ENCODE data around the gene GEMIN2.

DNA sequence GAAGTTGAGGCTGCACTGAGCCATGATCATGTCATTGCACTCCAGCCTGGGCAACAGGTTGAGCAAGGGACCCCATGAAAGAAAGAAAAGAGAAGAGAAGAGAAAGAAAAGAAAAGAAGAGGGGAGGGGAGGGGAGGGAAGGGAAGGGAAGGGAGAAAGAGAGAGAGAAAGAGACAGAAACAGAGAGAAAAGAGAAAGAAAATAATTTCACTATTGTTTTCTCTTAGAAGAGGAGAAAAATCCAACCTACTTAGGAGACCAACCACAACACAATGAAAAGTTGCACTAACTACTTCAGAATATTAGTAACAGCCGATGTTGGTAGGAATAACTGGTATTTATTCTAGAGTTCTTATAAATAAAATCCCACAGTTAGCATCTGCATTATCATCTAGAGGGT lies 46.4 kb downstream of the GEMIN2 start:
- no peak for TF ChIP-seq CTCF (IDR thresholded peaks at IDR 0.05)
- no peak for TF ChIP-seq POLR2A (IDR thresholded peaks at IDR 0.05; ENCODE audit: low read length)
- no peak for TF ChIP-seq RARB (CRISPR knock-in tag; IDR thresholded peaks at IDR 0.05)
- TF ChIP-seq CBX2 (IDR thresholded peaks at IDR 0.05; ENCODE audit: borderline replicate concordance, low read depth) = no peak
- TF ChIP-seq MAZ (IDR thresholded peaks at IDR 0.05; ENCODE audit: borderline replicate concordance, low read depth, low read length) = no peak
- TF ChIP-seq, protein P1, sequence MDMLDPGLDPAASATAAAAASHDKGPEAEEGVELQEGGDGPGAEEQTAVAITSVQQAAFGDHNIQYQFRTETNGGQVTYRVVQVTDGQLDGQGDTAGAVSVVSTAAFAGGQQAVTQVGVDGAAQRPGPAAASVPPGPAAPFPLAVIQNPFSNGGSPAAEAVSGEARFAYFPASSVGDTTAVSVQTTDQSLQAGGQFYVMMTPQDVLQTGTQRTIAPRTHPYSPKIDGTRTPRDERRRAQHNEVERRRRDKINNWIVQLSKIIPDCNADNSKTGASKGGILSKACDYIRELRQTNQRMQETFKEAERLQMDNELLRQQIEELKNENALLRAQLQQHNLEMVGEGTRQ (IDR thresholded peaks at IDR 0.05) = no peak
- no peak for TF ChIP-seq CHD2 (IDR thresholded peaks at IDR 0.05; ENCODE audit: low read length, partially characterized antibody)
- TF ChIP-seq RNF2 (IDR thresholded peaks at IDR 0.05; ENCODE audit: borderline replicate concordance, low read depth) = no peak
- no peak for TF ChIP-seq CBX8 (IDR thresholded peaks at IDR 0.05)
- TF ChIP-seq RAD21 (conservative IDR thresholded peaks at IDR 0.05 in 1 of 2, IDR thresholded peaks at IDR 0.05 in 1 of 2) = no peak
- no peak for TF ChIP-seq EHMT2 (IDR thresholded peaks at IDR 0.05; ENCODE audit: low read depth)
- TF ChIP-seq ZSCAN20 (CRISPR knock-in tag; IDR thresholded peaks at IDR 0.05) = no peak
